Cerebellar nuclear complex (tissue), 1 donor: ENCODE results near the gene TMEM205.

Source experiments
- DNase-seq, 2 experiments: peaks; one replicate each; lab custom pipeline; 2025; lab: John Stamatoyannopoulos, UW

Gene TMEM205

GRCh38 chr19:11299946-11300810 is 45.9 kb downstream of the TMEM205 start:
- no peak for DNase-seq

- no peak for DNase-seq
Measured at GRCh38 chr19:11296264-11296663, 49.8 kb downstream of the TMEM205 start.

- no peak for DNase-seq
Measured at GRCh38 chr19:11295665-11296245, 50.3 kb downstream of the TMEM205 start, which contains the start of gene TSPAN16. TSPAN16 (plus strand) TSS chr19:11296160; CDS start chr19:11296298, 138 bp downstream.

GRCh38 chr19:11295180-11295579 is 50.9 kb downstream of the TMEM205 start:
- no peak for DNase-seq

- peak in 1 of 2 experiments; percentile 78 for DNase-seq
Measured at GRCh38 chr19:11293433-11294389, 52.4 kb downstream of the TMEM205 start.
